NCI-H1694 treated with DMSO at 0.1 percent for 48 hours (cell line): Measurements from ENCODE around the gene RPL7A.
"Not testable (repeated sequence)": the region's sequence is repeated elsewhere in the genome, so short reads cannot be mapped to it uniquely, and the experiment has no call there.

Experiments used
- DNase-seq: peaks from one replicate; lab custom pipeline; 2025; lab: John Stamatoyannopoulos, UW

The RPL7A gene

GRCh38 chr9:133327834-133328484 lies 20.1 kb upstream of the RPL7A start:
- no peak for DNase-seq

GRCh38 chr9:133329306-133330156 lies 18.5 kb upstream of the RPL7A start:
- not testable (repeated sequence) for DNase-seq

GRCh38 chr9:133331221-133331620 lies 16.8 kb upstream of the RPL7A start:
- no peak for DNase-seq

- no peak for DNase-seq
Observed at GRCh38 chr9:133331641-133332380, 16.2 kb upstream of the RPL7A start.

- DNase-seq = no peak
Observed at GRCh38 chr9:133332381-133332730, 15.7 kb upstream of the RPL7A start.

GRCh38 chr9:133333011-133333410 lies 15.0 kb upstream of the RPL7A start:
- DNase-seq = no peak

GRCh38 chr9:133333566-133333965 lies 14.5 kb upstream of the RPL7A start:
- DNase-seq = no peak

- DNase-seq = no peak
Observed at GRCh38 chr9:133334161-133334560, 13.9 kb upstream of the RPL7A start.

- not testable (repeated sequence) for DNase-seq
Observed at GRCh38 chr9:133334888-133335287, 13.1 kb upstream of the RPL7A start.

GRCh38 chr9:133335924-133336811 lies 11.8 kb upstream of the RPL7A start, which contains the start of gene SURF6:
TSS of gene SURF6 (minus strand) at chr9:133336188. CDS start at chr9:133336132, 56 bp downstream.
- peak; percentile 82 for DNase-seq

- no peak for DNase-seq
Observed at GRCh38 chr9:133339641-133340040, 8.4 kb upstream of the RPL7A start.

- DNase-seq = no peak
Observed at GRCh38 chr9:133340256-133340655, 7.8 kb upstream of the RPL7A start.

- no peak for DNase-seq
Observed at GRCh38 chr9:133340916-133341315, 7.1 kb upstream of the RPL7A start.

- DNase-seq = no peak
Observed at GRCh38 chr9:133341369-133342068, 6.5 kb upstream of the RPL7A start.

- no peak for DNase-seq
Observed at GRCh38 chr9:133342069-133342406, 6.0 kb upstream of the RPL7A start.

GRCh38 chr9:133342570-133342969 lies 5.4 kb upstream of the RPL7A start:
- no peak for DNase-seq

GRCh38 chr9:133344071-133344470 lies 3.9 kb upstream of the RPL7A start:
- DNase-seq = no peak

- DNase-seq = no peak
Observed at GRCh38 chr9:133344979-133345378, 3.0 kb upstream of the RPL7A start.

GRCh38 chr9:133345596-133345995 lies 2.4 kb upstream of the RPL7A start:
- no peak for DNase-seq

- DNase-seq = no peak
Observed at GRCh38 chr9:133346021-133346785, 1.8 kb upstream of the RPL7A start.
